Peyer's patch (tissue), 4 donors: ENCODE results near the gene NEAT1. TPM values are rescaled to one million over a fixed set of nuclear protein-coding genes. Genes with fewer than 3 reads are reported as not detected.

ENCODE experiments used
- DNase-seq, 3 donors: peaks; one replicate each; pipeline ENCODE4 v3.0.0-alpha.2; 2017 to 2019
- H3K27ac ChIP-seq, 4 donors: fragments of 200-600 bp; sonication (generic); one replicate each; pipeline ENCODE4 v1.5.1; 2016 to 2019
- H3K27me3 ChIP-seq, 2 donors: fragments of 200-600 bp; sonication (generic); one replicate each; pipeline ENCODE4 v1.5.1; 2019
- H3K36me3 ChIP-seq, 3 donors: fragments of 200-600 bp; sonication (generic); one replicate each; pipeline ENCODE4 v1.5.1; 2016 to 2019
- H3K4me1 ChIP-seq, 4 donors: fragments of 200-600 bp; sonication (generic); one replicate each; pipeline ENCODE4 v1.5.1; 2016 to 2019
- H3K4me3 ChIP-seq, 4 donors: fragments of 200-600 bp; sonication (generic); 1 replicate in 3 of 4; 2 replicates in 1 of 4; pipeline ENCODE4 v1.5.1; 2016 to 2019; ENCODE audit warnings: mild to moderate bottlenecking in 1 of 4
- H3K9me3 ChIP-seq, 4 donors: fragments of 200-600 bp; sonication (generic); one replicate each; pipeline ENCODE4 v1.5.1; 2016 to 2019; ENCODE audit warnings: mild to moderate bottlenecking in 1 of 4
- POLR2A ChIP-seq, 2 donors: fragments of 450-650 bp; IDR thresholded peaks; one replicate each; pipeline ENCODE4 v1.5.1; 2017; ENCODE audit warnings: antibody characterized with exemption in 2 of 2, mild to moderate bottlenecking in 2 of 2, moderate library complexity in 2 of 2
- total RNA-seq, 4 donors: library from RNA; depleted of rRNA; stranded (reverse); fragments of >200 nt; gene quantifications; one replicate each; pipeline ENCODE4 v1.1.0, GENCODE V29; 2016
- TF ChIP-seq, protein P1 (sequence below), 6 experiments: fragments of 450-650 bp in 4 of 6; fragments of 200-600 bp in 2 of 6; sonication (generic) in 1 of 6; IDR thresholded peaks; one replicate each; pipeline ENCODE4 v1.5.1; 2017 to 2019; ENCODE audit warnings: antibody characterized with exemption in 6 of 6, mild to moderate bottlenecking in 3 of 6, moderate library complexity in 1 of 6

The NEAT1 gene
- total RNA-seq, 4 donors from 2014 or later: 705 to 1,411 (median 1,064) TPM

DNA sequence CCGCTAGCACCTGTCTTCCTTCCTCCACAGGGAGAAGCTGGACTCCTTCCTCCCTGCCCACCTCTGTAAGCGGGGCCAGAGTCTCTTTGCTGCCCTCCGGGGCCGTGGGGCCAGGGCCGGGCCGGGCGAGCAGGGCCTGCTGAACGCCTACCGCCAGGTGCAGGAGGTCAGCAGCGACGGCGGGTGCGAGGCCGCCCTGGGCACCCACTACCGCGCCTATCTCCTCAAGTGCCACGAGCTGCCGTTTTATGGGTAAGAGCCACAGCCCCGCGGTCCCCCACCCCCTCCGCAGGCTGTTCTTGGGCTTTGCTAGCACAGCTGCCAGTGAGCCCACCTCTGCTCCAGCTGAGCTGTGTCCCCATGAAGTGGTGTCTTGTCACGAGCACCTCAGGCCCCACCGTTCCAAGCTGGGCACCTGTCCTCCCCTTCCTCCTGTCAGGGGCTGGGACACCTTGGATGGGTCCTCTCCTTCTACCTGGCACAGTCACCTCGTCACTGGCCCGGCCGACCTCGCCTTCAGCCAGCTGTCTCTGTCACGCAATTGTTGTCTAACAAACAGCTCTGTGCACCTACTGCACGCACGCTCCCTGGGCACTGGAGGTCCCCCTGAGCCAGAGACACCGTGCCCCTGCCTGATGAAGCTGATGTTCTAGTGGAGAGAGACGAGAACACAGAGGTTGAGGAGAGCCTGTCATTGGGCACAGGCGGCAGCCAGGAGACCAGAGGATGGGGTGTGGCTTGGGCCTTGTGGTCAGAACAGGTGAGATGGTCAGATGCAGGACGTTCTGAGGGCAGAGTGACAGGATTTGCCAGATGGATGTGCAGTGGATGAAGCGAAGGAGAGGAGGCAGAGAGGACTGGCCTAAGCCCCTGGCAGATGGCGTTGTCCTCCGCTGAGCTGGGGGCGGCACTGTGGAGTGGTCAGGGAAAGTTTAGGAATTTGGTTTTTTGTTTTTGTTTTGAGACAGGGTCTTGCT, 25.5 kb upstream of the NEAT1 start:
- TF ChIP-seq, protein P1, sequence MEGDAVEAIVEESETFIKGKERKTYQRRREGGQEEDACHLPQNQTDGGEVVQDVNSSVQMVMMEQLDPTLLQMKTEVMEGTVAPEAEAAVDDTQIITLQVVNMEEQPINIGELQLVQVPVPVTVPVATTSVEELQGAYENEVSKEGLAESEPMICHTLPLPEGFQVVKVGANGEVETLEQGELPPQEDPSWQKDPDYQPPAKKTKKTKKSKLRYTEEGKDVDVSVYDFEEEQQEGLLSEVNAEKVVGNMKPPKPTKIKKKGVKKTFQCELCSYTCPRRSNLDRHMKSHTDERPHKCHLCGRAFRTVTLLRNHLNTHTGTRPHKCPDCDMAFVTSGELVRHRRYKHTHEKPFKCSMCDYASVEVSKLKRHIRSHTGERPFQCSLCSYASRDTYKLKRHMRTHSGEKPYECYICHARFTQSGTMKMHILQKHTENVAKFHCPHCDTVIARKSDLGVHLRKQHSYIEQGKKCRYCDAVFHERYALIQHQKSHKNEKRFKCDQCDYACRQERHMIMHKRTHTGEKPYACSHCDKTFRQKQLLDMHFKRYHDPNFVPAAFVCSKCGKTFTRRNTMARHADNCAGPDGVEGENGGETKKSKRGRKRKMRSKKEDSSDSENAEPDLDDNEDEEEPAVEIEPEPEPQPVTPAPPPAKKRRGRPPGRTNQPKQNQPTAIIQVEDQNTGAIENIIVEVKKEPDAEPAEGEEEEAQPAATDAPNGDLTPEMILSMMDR (IDR thresholded peaks at IDR 0.05): no peak
- no peak for TF ChIP-seq POLR2A (IDR thresholded peaks at IDR 0.05)
- Histone ChIP-seq H3K36me3 (peaks cover 0 to 90% (median 0%) of the 10 kb centered on the region in 3 donors), H3K9me3 (no peaks in the 10 kb centered on the region), H3K4me1 (peaks cover 0 to 18% (median 0%) of the 10 kb centered on the region in 4 donors), H3K27ac (no peak overlapping the region), H3K27me3 (no peaks in the 10 kb centered on the region), H3K4me3 (no peak overlapping the region)
- DNase-seq: no peak

- Histone ChIP-seq H3K36me3 (peaks cover 0 to 88% (median 0%) of the 10 kb centered on the region in 3 donors), H3K27ac (no peak overlapping the region), H3K4me1 (peaks cover 0 to 18% (median 3%) of the 10 kb centered on the region in 4 donors), H3K27me3 (no peaks in the 10 kb centered on the region), H3K4me3 (no peak overlapping the region), H3K9me3 (no peaks in the 10 kb centered on the region)
- TF ChIP-seq, protein P1 (IDR thresholded peaks at IDR 0.05): no peak
- TF ChIP-seq POLR2A (IDR thresholded peaks at IDR 0.05): no peak
- no peak for DNase-seq
Measured at GRCh38 chr11:65398362-65398910, 24.2 kb upstream of the NEAT1 start.

- Histone ChIP-seq H3K4me1 (peaks cover 0 to 23% (median 9%) of the 10 kb centered on the region in 4 donors), H3K4me3 (no peak overlapping the region), H3K27me3 (no peaks in the 10 kb centered on the region), H3K27ac (no peak overlapping the region), H3K36me3 (peaks cover 0 to 88% (median 0%) of the 10 kb centered on the region in 3 donors), H3K9me3 (no peaks in the 10 kb centered on the region)
- no peak for TF ChIP-seq POLR2A (IDR thresholded peaks at IDR 0.05)
- TF ChIP-seq, protein P1 (IDR thresholded peaks at IDR 0.05): no peak
- DNase-seq: no peak
Measured at GRCh38 chr11:65399249-65399648, 23.3 kb upstream of the NEAT1 start.

DNA sequence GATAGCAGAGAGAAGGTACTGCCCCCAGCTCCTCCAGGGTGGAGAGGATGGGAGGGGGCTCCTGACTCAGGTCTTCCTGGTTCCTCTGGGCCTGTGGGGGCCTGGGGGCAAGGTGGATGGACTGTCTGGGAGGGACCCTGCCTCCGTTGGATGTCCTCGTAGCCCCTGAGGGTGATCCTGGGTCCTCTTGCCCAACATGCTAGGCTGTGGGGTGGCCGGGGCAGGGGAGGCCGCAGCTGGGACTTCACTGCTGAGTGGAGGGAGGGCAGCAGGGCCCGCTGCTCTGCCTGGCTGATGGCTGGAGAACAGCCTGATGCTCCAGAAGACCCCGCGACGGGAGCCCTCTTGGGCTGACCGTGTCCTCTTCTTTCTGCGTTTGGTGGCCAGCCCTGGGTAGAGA, 22.8 kb upstream of the NEAT1 start:
- TF ChIP-seq, protein P1 (IDR thresholded peaks at IDR 0.05): no peak
- TF ChIP-seq POLR2A (IDR thresholded peaks at IDR 0.05): no peak
- H3K27me3 ChIP-seq: no peaks in the 10 kb centered on the region
- no peak overlapping the region for H3K27ac ChIP-seq
- peaks cover 0 to 88% (median 0%) of the 10 kb centered on the region in 3 donors for H3K36me3 ChIP-seq
- H3K9me3 ChIP-seq: no peaks in the 10 kb centered on the region
- H3K4me3 ChIP-seq: no peak overlapping the region
- H3K4me1 ChIP-seq: peaks cover 0 to 26% (median 13%) of the 10 kb centered on the region in 4 donors
- DNase-seq: no peak

DNA sequence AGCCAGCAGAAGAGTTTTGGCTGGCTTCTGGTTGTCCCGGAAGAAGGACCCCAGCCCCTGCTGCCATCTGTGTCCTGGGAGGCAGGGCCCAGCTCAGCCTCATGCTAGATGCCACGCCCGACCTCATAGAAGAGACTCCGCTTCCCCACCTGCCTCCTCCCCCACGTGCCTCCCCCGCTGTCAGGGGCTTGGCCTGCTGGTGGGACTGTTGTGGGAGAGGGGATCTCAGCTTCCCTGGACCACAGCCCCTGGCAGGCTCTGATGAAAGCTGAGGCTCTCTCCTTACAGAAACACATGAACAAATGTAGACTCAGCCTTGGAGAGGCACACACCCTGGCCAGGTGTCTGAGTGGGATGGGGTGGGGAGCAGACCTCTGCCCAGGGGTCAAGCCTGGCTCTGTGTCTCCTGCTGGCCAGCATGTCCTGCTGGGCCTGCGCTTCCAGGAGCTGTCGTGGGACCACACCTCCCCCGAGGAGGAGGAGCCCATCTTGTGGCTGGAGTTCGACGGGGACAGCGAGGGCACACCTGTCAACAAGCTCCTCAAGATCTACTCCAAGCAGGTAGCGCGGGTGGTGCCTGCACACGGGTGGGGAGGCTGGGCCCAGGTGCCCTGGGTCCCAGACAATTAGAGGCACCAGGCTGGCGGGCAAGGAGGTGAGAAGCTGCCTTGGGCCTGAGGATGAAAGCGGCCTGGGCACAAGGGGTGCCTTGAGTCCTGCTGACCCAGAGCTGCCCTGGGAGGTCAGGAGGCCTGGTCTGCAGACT, 22.1 kb upstream of the NEAT1 start:
- peak in 1 of 3 donors; percentile 52 for DNase-seq
- Histone ChIP-seq H3K36me3 (peaks cover 0 to 88% (median 0%) of the 10 kb centered on the region in 3 donors), H3K4me1 (peaks cover 0 to 26% (median 14%) of the 10 kb centered on the region in 4 donors), H3K4me3 (no peak overlapping the region), H3K9me3 (no peaks in the 10 kb centered on the region), H3K27me3 (no peaks in the 10 kb centered on the region), H3K27ac (peak overlapping the region in 1 of 4 donors; percentile 75)
- TF ChIP-seq, protein P1 (IDR thresholded peaks at IDR 0.05): no peak
- TF ChIP-seq POLR2A (IDR thresholded peaks at IDR 0.05): no peak
